HG02943 (cell line): ENCODE measurements around the gene DPP6.

Experiments used
- ATAC-seq: cut with Tn5 transposase; IDR thresholded peaks from one replicate; pipeline ENCODE4 v1.9.1; 2021; ENCODE audit warnings: mild to moderate bottlenecking, low read depth, moderate library complexity; ENCODE audit not compliant: unreplicated experiment

Gene DPP6

DNA sequence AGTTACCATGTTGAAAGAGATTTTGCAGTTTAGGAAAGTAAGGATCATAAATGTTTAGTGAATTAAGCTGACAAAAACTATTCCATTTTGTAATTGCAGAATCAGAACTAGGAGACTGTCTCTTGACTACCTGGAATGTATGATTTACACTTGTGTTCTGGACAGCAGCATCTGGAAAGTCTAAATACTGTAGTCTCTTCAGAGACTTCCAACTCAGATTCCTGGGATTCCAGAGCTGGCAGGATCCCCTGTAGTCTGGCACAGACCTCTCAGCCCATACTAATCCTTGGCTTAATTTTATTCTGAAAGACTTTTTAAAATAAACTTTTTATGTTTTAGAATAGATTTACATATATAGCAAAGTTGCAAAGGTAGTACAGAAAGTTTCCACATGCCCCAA, 452.7 kb downstream of the DPP6 start:
- no peak for ATAC-seq

- ATAC-seq, result no peak
Observed at GRCh38 chr7:154505362-154505761, 453.2 kb downstream of the DPP6 start.

DNA sequence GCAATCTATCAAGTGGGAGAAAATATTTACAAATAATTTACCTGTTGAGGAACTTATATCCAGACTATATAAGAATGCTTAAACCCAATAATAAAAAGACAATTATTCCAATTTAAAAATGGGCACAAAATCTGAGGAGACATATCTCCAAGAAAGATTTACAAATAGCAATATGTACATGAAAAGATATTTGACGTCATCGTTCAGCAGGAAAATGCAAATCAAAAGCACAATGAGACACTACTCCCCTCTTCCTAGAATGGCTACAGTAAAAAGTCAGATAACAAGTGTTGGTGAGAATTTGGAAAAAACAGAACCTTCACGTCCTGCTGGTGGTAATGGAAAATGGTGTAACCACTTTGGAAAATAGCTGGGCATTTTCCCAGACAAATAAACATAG, 457.0 kb downstream of the DPP6 start:
- no peak for ATAC-seq

DNA sequence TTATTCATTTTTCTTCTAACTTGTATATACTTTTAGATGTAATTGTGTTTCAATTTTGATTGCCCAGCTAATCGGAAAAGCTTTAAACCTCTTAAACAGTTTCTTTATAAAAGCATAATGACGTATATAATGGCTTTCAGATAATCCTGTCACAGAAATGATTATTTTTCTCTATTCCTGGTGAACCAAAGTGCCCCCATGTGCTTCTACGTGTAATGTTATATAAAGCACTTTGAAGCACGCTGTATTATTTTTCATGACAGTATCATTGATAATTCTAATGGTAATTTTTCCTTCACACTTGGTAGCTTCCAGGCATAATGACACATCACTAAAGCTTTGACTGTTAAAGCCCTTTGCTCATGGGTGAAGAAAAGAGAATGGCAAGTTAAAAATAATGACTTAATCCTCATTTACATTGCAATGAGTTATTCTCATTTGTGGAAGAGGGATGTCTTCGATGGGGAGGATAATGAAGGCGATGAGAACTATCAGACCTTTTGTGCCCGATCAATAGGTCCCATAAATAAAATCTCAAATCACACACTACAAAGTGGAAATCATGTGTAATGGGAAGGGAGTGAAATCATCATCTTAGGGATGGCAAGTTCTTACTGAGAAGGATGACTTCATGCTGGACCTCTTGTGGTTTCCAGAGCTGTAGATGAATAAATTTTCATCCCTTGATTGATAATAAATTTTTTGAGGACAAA, 460.1 kb downstream of the DPP6 start:
- ATAC-seq, result no peak

DNA sequence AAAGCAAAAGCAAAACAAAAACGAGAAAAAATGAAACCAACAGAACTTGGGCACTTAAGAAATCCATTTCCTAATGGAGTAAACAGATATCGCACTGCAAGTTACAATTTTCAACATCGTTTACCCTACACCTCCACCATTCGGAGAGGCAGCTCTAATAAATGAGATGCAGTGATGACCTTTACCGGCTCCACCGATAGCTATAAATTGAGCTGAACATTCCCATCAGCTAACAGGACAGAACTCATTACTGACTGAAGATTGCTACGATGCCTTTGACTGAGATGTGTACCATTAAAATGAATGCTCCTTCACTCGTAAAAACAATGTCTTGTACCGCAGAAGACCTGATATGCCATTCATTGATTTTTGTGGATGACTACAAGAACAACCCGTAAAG, 465.6 kb downstream of the DPP6 start:
- no peak for ATAC-seq

- no peak for ATAC-seq
Observed at GRCh38 chr7:154519229-154519628, 467.0 kb downstream of the DPP6 start.

GRCh38 chr7:154530136-154530535, 477.9 kb downstream of the DPP6 start:
- ATAC-seq, result no peak

GRCh38 chr7:154532771-154533170, 480.6 kb downstream of the DPP6 start:
- no peak for ATAC-seq

- ATAC-seq, result no peak
Observed at GRCh38 chr7:154540596-154540995, 488.4 kb downstream of the DPP6 start.

GRCh38 chr7:154541606-154542005, 489.4 kb downstream of the DPP6 start:
- ATAC-seq, result no peak

GRCh38 chr7:154546946-154547587, 494.9 kb downstream of the DPP6 start:
- ATAC-seq, result no peak

DNA sequence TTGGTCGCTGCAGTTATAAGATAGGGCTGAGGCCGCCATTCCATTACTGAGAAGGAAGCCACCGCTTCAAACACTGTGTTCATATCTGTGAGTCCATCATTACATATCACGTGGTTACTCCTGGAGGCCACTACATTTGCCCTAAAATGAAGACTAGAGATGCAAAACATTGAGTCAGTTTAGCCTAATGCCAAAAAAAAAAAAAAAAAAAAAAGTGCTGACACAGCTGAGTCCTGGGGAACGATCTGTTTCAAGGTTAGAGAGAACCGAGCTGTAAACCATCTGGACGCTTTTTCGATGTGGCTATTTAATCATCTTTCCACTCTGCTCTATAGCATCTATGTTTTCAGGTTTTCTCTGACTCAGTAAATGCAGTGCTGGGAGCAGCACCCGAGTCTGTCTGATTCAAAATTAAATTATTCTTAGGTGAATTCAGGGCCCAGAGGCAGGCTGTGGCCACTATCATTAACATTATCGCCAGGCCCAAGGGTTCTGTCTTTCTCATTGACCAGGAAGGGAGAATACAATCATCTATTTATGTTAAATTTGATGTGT, 501.6 kb downstream of the DPP6 start:
- no peak for ATAC-seq

DNA sequence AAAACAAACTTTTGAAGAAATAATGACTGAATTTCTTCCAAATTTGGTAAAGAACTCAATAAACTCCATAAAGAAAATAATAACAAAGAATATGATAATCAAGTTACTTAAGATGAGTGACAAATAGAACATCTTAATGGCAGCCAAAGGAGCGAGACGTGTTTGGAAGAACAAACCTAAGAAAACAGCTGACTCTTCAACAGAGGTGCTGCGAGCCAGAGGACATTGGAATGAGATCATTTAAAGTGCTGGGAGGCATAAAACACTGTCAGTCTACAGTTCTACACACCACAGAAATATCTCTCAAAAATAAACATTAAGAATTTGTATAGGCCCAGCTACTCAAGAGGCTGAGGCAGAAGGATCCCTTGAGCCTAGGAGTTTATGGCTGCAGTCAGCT, 507.3 kb downstream of the DPP6 start:
- no peak for ATAC-seq

DNA sequence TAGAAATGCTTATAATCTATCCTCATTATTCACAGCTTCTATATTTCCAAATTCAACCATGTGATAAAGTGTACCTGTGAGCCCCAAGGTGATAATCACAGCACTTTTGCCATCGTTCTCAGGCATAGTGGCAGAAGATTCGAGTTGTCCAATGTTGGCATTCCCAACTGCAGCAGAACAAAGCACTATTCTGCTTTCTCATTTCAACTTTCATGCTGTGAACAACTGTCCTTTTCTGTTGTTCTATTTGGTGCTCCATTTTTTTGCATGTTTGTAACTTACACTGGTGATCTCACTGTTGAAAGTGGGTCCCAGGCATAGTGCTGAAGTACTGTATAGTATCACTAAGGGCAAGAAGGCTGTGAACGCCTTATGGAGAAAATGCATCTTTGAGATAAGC, 512.5 kb downstream of the DPP6 start:
- no peak for ATAC-seq

- ATAC-seq, result no peak
Observed at GRCh38 chr7:154566877-154567276, 514.7 kb downstream of the DPP6 start.

DNA sequence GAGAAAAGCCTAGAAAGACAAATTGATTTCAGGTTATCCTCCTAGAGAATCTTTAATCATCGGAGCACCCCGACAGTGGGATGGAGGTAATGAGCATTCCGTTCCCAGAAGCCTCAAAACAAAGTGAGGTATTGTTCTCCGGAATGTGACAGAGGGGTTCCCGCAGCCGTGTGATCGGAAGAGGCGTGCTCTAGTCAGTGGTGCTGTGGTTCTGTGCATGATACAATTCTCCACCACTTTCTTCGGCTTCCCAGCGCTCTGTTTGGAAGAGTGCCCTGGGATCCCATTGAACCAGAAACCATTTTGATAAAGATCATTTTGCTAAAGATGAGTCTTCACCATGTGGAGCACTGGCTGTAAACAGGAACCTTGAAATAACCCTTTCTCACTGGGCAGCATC, 516.1 kb downstream of the DPP6 start:
- no peak for ATAC-seq

DNA sequence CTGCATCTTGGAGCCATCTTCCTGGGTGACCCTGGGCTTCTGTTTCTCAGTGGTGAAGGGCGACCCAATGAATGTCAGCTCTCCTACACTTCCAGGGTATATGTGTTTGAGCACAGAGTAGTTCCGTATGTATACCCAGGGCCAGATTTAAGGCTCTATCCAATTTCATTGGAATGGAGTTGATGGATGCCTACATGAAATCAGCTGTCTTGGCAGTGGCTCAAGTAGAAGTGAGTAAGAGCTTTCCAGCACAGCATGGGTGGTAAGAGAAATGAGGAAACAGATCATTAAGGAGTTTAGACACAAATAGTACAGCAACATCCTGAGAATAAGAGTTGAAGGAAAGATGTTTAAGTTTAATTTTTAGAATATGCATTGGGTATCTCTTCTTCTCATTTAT, 517.7 kb downstream of the DPP6 start:
- no peak for ATAC-seq

- ATAC-seq, result no peak
Observed at GRCh38 chr7:154571772-154572171, 519.6 kb downstream of the DPP6 start.

- ATAC-seq, result no peak
Observed at GRCh38 chr7:154574235-154574634, 522.0 kb downstream of the DPP6 start.

GRCh38 chr7:154575497-154575896, 523.3 kb downstream of the DPP6 start:
- ATAC-seq, result no peak

- ATAC-seq, result no peak
Observed at GRCh38 chr7:154576604-154577003, 524.4 kb downstream of the DPP6 start.
